ENCODE results near the gene CD38. TPM values are rescaled to one million over a fixed set of nuclear protein-coding genes. Genes with fewer than 3 reads are reported as not detected.
A peak's percentile ranks its signal among the peaks of the same experiment; 100 is the strongest.
"Not testable (repeated sequence)": the region's sequence is repeated elsewhere in the genome, so short reads cannot be mapped to it uniquely, and the experiment has no call there.

Gene CD38
- total RNA-seq, 1 donor = 29.9 TPM

DNA sequence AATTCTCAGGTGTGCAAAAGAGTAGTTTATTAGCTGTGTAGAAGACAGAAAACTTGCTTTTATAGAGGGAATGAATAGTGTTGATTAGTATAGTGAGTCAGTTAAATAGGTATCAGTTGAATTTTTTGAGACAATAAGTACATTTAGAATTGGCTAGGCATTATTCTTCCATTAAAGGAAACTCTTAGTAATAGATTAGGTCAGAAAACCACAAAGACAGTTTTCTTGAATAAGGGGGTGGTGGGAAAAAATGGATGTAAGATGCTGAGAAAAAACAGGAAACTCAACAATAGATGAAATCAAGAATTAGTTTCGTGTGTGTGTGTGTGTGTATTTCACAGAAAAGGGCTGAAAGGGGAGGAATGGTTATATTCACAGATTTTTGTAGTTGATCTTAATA, 16.8 kb downstream of the CD38 start:
- DNase-seq (ENCODE audit: low read depth in 2 of 3, low spot score in 2 of 3) = peak in 2 of 3 donors; percentile 29 to 62

DNA sequence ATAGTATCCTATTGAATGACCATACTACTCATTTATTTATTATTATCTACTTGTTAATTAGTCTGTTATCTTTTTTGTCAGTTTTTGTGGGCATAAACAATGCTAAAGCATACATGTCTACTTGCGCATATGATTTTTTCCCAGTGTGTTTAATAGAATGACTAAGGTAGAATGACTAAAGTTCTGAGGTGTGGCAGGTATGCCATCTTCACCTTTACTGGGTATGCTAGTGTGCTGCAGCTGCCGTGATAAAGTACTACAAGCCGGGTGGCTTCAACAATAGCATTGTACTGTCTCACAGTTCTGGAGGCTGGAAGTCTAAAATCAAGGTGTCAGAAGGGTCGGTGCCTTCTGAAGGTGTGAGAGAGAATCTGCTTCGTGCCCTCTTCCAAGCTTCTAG, 19.2 kb downstream of the CD38 start:
- DNase-seq (ENCODE audit: low read depth in 2 of 3, low spot score in 2 of 3) = no peak

DNA sequence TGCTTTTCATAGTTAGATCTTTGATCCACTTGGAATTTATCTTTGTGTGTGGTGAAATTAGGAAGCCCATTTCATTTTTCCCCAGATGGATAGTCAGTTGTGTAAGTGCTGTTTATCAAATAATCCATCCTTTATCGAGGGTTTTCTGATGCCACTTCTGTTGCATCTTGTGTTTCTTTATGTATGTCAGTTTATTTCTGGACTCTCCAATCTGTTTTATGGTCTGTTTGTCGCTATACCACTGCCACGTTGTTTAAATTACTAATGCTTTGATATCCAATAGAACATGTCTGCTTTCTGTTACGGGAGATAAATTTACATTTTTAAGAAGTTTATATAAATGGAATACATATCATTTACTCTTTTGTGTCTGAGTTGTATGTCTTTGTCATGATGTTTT, 21.0 kb downstream of the CD38 start:
- no peak for DNase-seq (ENCODE audit: low read depth in 2 of 3, low spot score in 2 of 3)

DNA sequence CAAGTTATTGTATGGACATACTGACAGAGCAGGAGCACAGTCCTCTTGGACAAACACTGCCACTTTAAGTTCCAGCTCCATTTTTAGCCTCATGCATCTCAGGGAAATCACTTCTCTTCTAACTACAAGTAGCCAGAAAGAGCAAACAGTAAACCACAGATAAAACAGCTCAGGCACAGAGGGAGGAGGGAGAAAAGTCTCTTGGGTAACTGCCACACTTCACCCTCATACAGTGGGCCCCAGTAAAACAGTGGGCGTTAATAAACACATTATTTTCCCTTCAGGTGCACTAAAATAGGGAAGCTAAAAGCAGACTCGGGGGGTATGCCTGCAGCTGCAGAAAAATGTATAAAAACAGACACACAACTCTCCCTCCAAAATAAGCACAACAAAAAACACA, 21.6 kb downstream of the CD38 start:
- DNase-seq (ENCODE audit: low read depth in 2 of 3, low spot score in 2 of 3) = peak in 1 of 3 donors; percentile 29

DNA sequence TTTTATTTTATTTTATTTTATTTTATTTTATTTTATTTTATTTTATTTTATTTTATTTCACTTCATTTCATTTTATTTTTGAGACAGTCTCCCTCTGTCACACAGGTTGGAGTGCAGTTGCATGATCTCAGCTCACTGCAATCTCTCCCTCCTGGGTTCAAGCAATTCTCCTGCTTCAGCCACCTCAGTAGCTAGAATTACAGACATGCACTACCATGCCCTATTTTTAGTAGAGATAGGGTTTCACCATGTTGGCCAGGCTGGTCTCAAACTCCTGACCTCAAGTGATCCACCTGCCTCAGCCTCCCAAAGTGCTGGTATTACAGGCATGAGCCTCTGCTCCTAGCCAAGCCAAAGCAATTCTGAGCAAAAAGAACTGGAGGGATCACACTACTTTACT, 24.4 kb downstream of the CD38 start:
- not testable (repeated sequence) for DNase-seq (ENCODE audit: low read depth in 2 of 3, low spot score in 2 of 3)

DNA sequence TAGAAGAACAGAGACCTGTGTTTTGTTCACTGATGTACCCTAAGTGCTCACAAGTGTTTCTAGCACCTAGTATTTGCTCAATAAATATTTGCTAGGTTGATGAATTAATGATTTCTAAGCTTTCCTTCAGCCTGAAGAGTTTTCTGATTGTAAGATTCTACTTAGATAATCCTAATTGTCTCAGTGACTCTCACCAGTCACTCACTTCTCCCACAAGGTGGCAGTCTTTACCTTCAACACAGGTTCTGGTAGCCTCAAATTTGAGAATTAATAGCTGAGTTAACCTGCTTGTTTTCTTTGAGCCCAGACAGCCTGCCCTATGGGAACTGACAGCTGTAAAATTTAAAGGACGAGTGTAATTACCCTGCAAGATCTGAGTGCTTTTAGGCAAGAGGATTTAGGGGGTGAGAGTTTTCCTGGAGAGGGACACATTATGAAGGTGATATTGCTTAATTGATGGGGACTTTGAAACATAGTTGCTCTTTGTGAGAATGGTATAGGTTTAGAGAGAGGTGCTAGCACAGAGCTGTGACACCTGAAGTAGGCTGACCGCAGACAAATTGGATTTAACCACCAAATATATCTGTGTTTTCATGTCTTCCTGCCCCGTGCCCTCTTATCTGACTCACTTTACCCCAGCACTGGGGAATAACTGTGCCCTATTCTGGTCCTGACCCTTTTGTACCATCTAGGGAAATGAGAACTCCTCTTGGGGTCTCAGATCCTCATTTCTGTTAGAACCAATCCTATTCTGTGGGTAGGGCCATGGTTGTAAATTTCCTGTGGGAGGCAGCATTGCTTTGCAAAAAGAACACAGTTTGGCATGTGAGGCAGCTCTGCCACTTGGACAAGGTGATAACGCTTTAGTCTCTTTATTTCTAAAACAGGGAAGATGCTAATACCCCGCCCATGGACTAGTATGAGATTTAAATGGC, 27.7 kb downstream of the CD38 start:
- DNase-seq (ENCODE audit: low read depth in 2 of 3, low spot score in 2 of 3) = peak in 2 of 3 donors; percentile 57 to 88

DNA sequence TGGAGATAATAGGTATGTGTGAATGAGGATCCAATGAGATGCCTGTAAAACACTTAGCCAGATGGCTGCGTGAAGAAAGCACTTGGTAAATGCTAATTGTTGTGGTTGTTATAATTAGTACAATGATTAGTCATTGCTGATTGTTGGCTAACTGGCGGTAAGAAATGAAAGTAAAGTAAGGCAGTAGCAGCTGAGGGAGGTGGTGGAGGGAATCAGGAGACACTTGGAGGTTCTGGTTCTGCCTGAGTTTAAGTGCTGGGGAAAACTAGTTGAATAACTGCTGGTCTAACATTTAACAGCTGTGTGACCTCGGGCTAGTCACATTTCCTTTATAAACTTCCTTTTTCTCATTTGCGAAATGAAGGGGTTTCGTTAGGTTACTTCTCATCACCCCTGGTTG, 30.9 kb downstream of the CD38 start:
- peak in 1 of 3 donors; percentile 22 for DNase-seq (ENCODE audit: low read depth in 2 of 3, low spot score in 2 of 3)

DNA sequence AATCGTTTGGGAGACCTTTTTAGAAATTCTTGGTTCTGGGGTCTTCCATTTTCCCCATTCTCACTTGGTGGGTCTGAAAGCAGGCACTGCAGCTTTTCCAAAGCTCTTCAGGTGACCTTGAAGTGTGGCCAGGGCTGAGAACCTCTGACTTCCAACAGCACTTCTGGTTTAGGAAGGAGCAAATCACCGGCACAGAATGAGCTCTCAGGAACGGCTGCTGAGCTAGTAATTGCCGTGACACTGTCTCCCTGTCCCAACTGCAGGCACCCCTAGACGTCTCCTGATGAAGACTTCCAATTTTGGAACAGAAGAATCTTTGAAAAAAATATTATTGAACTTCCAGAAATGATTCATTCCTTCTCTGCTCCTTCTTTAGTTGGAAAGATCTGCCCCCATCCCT, 31.3 kb downstream of the CD38 start:
- DNase-seq (ENCODE audit: low read depth in 2 of 3, low spot score in 2 of 3) = no peak

DNA sequence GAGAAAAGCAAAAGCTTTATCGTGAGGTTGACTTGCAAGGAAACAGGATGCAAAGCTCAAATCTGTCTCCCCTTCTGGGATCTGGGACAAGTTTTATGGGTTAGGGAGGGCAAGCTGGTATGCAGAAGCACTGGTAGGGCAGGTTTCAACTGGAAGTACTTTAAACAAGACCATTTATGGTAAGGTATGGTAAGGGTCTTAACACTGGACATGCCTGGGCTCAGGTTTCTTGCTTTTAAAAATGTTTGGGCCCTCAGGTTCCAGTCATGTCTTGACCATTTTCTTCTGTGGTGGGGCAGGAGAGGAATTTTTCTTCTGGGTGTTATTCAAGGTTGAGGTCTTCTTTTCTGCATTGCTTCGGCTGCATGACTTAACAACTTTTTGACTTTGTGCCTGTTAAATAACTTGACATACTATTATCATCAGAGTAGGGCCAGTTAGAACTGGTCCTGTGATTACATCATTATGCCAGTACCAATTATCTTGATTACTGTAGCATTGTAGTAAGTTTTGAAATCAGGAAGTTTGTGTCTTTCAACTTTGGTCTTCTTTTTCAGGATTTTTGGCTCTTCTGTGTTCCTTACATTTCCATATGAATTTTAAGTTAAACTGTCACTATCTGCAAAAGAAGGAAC, 33.7 kb downstream of the CD38 start:
- DNase-seq (ENCODE audit: low read depth in 2 of 3, low spot score in 2 of 3) = no peak

DNA sequence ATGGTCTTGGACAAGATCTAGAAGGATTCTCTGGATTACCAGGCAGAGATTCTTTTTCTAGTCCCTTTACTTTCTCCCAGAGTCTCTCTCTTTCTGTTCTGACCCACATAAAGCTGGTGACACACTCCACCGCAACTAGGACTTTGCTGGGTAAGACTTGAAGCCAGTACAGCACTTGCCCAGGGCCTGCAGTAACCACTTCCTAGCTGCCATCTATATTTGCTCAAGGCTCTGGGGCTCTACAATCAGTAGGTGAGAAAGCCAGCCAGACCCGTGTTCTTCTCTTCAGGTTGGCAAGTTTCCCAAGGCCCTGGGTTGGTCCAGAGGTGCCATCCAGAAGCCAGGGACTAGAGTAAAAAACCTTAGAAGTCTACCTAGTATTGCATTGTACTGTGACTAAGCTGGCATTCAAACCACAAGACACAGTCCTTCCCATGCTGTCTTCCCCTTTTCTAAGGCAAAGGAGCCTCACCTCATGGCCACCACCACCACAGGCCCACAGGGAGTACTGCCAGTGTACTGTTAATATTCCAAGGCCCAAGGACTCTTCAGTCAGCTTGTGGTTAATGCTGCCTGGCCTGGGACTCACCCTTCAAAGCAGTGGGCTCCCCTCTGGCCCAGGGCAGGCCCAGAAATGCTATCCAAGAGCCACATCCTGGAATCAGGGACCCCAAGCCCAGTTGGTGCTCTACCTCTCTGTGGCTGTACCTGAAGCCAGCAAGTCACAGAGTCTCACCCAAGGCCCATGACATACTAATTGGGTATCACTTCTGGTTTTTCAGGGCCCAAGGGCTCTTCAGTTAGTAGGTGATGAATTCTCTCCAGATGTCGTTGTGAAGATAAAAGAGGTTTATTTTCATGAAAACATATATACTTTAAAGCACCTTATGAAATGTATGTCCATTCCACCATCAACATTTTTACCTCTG, 54.7 kb downstream of the CD38 start:
- peak in 1 of 3 donors; percentile 32 for DNase-seq (ENCODE audit: low read depth in 2 of 3, low spot score in 2 of 3)

DNA sequence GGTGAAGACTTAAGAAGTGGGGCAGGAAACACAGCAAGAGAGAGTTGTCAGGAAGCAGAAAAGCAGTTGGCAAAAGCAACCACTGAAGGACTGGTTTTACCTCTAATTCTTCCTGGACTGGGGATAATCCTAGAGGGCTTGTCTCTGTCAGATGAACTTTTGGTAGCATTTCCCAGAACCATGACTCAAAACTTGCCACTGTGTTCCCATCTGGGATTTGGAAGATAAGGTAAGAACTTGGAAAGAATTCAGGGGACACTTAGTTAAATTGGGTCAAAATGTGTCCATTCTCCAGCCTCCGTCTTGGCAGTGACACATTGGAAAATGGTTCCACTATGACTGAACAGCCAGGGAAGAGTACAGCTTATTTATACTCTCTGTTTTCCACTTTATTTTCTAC, 55.7 kb downstream of the CD38 start:
- no peak for DNase-seq (ENCODE audit: low read depth in 2 of 3, low spot score in 2 of 3)

DNA sequence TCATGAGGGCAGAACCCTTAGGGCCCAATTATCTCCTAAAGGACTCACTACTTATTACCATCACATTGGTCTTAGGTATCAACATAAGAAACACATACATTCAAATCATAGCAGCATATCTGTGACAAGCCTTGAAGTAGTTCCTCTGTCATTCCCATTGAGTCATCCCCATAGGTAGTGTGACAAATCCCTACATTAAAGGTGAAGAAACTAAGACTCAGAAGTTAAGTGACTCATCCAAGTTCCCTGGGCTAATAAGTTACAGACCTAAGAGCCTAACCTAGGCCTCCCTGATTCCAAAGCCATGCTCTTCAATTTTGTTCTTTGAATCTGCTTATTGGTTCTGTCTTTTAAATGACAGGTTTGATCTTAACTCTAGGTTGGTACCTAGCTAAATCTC, 58.2 kb downstream of the CD38 start:
- DNase-seq (ENCODE audit: low read depth in 2 of 3, low spot score in 2 of 3) = no peak

DNA sequence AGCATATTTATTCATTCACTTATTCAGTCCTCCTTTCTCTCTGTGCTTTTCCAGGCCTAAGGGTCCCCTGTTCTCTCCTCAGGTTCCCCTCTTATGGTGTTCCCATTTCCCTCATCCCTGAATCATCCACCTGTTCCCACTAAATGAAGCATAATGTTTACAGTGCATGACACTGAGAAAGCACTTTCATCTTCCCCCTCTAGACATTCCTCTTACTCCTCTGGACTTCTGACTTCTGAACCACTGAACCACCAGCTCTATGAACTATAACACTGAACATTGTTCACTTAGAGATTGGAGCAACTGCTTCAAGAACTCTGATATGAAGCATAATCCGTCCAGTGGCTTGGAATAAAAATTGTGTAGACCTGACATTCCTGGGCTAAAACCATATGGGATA, 59.5 kb downstream of the CD38 start:
- DNase-seq (ENCODE audit: low read depth in 2 of 3, low spot score in 2 of 3) = no peak

DNA sequence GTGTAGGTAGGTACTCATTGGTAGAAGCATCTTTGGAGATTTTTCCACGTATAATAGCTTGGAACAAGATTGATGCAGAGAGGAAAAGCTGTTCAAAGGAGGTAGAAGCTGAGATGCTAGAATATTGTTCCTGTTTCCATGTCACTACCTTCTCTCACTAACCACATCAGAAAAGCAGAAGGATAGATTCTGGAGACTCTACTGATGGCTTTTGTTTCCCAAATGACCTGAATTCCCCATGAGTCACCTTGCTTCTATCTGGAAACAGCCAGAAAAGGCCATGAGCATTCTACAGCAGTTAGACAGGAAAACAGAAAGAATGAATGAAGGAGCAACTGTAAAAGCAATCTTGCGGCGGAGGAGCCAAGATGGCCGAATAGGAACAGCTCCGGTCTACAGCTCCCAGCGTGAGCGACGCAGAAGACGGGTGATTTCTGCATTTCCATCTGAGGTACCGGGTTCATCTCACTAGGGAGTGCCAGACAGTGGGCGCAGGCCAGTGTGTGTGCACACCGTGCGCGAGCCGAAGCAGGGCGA, 63.1 kb downstream of the CD38 start:
- DNase-seq (ENCODE audit: low read depth in 2 of 3, low spot score in 2 of 3) = not testable (repeated sequence)

DNA sequence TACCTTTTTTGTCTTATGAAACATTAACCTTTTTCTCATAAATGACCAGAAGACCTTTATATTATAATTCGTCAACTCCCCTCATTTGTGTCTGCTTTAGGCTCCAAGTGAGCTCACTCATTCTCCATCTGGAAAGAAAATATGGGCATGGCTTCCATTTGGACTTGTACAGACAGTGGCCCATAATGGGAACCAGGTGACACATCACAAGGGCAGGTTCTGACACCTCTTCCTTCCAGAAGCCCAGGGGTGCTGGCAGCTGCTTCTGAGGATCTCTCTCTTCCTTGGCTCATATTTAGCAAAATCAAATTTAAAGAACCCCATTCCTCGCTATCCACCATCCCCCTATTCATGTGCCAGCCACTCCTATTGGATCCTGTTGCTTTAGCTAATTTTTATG, 69.6 kb downstream of the CD38 start:
- DNase-seq (ENCODE audit: low read depth in 2 of 3, low spot score in 2 of 3) = no peak

DNA sequence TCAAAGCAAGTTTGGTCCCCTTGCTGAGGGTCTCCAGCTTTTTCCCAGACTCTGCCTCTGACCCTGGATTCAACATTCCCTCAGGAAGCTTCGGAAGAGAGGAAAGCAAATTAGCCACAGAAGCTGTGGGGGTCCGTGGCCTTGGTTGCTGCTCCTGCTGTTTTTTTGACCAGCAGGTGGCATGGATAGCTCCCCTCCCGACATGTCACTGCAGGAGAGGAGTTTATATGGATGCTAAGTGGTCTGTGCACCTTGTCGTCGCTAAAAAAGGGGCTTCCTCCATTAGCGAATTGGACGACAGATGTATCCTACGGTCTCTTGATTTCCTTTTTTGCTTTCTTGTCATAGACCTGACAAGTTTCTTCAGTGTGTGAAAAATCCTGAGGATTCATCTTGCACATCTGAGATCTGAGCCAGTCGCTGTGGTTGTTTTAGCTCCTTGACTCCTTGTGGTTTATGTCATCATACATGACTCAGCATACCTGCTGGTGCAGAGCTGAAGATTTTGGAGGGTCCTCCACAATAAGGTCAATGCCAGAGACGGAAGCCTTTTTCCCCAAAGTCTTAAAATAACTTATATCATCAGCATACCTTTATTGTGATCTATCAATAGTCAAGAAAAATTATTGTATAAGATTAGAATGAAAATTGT, 70.2 kb downstream of the CD38 start:
- no peak for DNase-seq (ENCODE audit: low read depth in 2 of 3, low spot score in 2 of 3)

DNA sequence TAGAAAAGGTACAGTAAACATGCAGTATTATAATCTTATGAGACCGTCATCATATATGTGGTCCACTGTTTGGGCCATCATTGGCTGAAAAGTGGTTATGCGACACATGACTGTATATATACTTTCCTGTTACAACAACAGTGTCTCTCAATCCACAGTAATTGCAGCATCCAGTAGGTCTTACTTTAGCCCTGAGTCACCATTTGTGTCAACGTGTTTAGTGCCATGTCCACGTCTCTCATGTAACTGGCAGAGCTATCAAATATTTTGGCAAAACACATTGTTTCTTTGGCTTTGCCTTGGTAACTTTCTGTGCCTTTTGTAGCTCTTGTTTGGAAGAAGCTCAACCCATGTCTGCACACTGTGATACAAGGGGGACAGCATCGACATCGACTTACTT, 73.8 kb downstream of the CD38 start:
- no peak for DNase-seq (ENCODE audit: low read depth in 2 of 3, low spot score in 2 of 3)

DNA sequence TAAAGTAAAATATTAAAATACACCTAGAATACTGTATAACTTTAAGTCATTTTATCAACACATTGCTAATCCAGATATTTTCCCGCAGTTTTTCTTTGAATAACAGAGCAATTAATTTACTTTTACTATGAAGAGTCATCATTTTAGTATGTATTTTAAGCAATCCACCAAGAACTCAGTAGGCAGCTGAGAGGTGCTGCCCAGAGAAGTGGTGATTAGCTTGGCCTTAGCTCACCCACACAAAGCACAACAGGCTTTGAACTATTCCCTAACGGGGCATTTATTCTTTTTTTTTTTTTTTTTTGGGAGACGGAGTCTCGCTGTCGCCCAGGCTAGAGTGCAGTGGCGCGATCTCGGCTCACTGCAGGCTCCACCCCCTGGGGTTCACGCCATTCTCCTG, 74.4 kb downstream of the CD38 start:
- no peak for DNase-seq (ENCODE audit: low read depth in 2 of 3, low spot score in 2 of 3)

DNA sequence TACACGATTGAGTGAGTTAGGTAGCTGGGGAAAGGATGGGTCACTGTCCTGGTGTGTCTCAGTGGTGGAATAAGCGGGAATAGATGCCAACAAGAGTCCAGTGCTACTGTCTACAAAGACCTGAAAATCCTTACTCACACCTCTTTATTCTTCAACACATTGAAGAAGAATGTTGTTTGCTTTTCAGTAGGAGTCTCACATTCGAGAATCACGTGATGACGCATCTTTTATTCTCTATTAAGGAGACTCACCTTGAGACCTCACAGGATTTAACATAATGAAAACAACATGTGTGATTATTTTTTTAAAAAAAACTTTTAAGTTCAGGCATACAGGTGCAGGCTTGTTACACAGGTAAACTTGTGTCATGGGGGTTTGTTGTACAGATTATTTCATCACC, 75.2 kb downstream of the CD38 start:
- DNase-seq (ENCODE audit: low read depth in 2 of 3, low spot score in 2 of 3) = no peak

DNA sequence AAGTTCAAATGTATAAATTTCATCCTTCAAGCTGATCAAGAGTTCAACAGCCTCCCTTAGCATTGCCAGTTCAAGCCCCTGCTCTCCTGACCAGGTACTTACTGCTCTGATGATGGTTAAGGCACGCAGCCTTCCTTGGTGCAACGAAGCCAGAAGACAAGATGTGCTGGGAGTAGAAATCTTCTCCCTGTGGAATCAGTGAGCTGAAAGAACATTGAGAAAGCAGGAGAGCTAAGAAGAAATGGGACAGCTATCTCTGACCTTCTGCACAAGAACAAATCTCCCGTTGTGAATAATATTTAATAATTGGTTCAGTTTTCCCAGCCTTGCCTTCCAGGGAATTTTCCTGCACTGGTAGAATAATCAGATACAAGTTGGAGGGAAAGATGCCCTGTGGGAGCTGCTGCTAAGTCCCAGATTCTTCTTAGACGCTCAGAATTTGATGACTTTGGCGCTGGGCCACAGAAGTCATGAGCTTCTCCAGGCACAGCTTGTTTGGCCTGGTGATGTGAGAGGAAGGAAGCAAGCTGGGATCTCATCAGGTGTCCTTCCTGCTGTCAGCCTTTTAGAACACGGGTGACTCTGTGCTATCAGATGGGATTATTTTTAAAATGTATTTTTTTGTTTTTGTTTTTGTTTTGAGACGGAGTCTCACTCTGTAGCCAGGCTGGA, 77.8 kb downstream of the CD38 start:
- DNase-seq (ENCODE audit: low read depth in 2 of 3, low spot score in 2 of 3) = no peak
